Measurements from ENCODE around the gene CERK. TPM values are rescaled to one million over a fixed set of nuclear protein-coding genes. Genes with fewer than 3 reads are reported as not detected.

Gene CERK
- total and polyA plus RNA-seq, 9 of the 15 experiments (the other 6 are each of a cell fraction or from before 2014, with no cell fraction given) = 1.1 to 14.9 (median 8.7) TPM

DNA sequence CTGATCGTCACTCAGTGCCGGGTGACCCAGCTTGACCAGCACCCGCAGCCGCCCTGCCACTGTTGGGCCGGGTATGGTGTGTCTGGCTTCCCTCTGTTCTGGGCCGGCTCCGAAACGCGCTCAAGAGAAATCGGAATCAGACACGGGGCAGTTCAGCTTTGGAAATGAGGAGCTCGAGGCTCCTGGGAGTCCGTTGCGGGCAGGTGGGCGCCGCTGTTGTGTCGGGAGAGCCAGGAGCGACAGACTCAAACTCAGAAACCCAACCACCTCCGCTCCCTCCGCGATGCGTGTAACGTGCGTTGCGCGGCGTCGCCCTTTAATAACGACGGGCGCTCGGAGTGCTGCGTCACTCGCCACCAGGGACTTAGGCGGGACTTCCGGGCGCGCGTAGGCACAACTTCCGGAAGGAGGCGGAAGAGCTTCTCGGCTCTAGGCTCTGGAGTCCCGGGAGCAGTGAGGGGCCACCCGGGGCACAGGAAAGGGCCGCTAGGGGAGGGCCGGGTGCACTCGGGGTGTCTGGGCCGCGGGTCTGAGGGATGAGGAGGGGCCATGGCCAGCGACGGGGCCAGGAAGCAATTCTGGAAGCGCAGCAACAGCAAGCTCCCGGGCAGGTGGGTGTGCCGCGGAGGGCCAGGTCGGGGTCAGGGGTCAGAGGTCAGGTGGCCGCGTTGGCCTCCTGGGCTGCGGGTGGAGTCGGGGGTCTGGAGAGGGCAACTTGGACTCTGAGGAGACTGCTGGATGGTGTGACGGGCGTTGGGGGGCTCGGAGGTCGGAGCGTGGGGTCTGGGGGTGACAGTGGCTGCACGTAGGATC is 24.4 kb upstream of the CERK start, which contains the start of gene TBC1D22A (continued):
- TF ChIP-seq, protein P1, sequence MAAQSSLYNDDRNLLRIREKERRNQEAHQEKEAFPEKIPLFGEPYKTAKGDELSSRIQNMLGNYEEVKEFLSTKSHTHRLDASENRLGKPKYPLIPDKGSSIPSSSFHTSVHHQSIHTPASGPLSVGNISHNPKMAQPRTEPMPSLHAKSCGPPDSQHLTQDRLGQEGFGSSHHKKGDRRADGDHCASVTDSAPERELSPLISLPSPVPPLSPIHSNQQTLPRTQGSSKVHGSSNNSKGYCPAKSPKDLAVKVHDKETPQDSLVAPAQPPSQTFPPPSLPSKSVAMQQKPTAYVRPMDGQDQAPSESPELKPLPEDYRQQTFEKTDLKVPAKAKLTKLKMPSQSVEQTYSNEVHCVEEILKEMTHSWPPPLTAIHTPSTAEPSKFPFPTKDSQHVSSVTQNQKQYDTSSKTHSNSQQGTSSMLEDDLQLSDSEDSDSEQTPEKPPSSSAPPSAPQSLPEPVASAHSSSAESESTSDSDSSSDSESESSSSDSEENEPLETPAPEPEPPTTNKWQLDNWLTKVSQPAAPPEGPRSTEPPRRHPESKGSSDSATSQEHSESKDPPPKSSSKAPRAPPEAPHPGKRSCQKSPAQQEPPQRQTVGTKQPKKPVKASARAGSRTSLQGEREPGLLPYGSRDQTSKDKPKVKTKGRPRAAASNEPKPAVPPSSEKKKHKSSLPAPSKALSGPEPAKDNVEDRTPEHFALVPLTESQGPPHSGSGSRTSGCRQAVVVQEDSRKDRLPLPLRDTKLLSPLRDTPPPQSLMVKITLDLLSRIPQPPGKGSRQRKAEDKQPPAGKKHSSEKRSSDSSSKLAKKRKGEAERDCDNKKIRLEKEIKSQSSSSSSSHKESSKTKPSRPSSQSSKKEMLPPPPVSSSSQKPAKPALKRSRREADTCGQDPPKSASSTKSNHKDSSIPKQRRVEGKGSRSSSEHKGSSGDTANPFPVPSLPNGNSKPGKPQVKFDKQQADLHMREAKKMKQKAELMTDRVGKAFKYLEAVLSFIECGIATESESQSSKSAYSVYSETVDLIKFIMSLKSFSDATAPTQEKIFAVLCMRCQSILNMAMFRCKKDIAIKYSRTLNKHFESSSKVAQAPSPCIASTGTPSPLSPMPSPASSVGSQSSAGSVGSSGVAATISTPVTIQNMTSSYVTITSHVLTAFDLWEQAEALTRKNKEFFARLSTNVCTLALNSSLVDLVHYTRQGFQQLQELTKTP (IDR thresholded peaks at IDR 0.05; ENCODE audit: low read depth in 1 of 2, partially characterized antibody in 2 of 2) = no peak
- no peak for TF ChIP-seq CBFB (CRISPR knock-in tag; IDR thresholded peaks at IDR 0.05)
- peak; percentile 97 for TF ChIP-seq GABPA (tag; conservative IDR thresholded peaks at IDR 0.05; ENCODE audit: low read depth)
- TF ChIP-seq, protein P2, sequence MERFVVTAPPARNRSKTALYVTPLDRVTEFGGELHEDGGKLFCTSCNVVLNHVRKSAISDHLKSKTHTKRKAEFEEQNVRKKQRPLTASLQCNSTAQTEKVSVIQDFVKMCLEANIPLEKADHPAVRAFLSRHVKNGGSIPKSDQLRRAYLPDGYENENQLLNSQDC (CRISPR knock-in tag; IDR thresholded peaks at IDR 0.05) = no peak
- 0 out of 2 replicates have a peak, but pooled peaks have one; percentile 47 for TF ChIP-seq GTF2F1 (IDR thresholded peaks at IDR 0.05; ENCODE audit: low read depth, low read length)
- no peak for TF ChIP-seq EP300 (IDR thresholded peaks at IDR 0.05; ENCODE audit: low read length)
- TF ChIP-seq PRPF4 (IDR thresholded peaks at IDR 0.05; ENCODE audit: insufficient read depth, low read depth, low read length, poor library complexity, severe bottlenecking) = peak; percentile 79
- TF ChIP-seq C11orf30 (IDR thresholded peaks at IDR 0.05; ENCODE audit: low read depth) = peak; percentile 97
- TF ChIP-seq ZZZ3 (IDR thresholded peaks at IDR 0.05) = no peak
- TF ChIP-seq, protein P3, sequence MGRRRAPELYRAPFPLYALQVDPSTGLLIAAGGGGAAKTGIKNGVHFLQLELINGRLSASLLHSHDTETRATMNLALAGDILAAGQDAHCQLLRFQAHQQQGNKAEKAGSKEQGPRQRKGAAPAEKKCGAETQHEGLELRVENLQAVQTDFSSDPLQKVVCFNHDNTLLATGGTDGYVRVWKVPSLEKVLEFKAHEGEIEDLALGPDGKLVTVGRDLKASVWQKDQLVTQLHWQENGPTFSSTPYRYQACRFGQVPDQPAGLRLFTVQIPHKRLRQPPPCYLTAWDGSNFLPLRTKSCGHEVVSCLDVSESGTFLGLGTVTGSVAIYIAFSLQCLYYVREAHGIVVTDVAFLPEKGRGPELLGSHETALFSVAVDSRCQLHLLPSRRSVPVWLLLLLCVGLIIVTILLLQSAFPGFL (CRISPR knock-in tag; IDR thresholded peaks at IDR 0.05) = no peak
- TF ChIP-seq PURB (CRISPR knock-in tag; IDR thresholded peaks at IDR 0.05; ENCODE audit: low read depth) = no peak
- peak; percentile 83; the same call in 1 of the 2 replicates for TF ChIP-seq ZBTB7A (IDR thresholded peaks at IDR 0.05; ENCODE audit: borderline replicate concordance, control insufficient read depth, low read depth, low read length)
- TF ChIP-seq, protein P4, sequence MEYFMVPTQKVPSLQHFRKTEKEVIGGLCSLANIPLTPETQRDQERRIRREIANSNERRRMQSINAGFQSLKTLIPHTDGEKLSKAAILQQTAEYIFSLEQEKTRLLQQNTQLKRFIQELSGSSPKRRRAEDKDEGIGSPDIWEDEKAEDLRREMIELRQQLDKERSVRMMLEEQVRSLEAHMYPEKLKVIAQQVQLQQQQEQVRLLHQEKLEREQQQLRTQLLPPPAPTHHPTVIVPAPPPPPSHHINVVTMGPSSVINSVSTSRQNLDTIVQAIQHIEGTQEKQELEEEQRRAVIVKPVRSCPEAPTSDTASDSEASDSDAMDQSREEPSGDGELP (CRISPR knock-in tag; IDR thresholded peaks at IDR 0.05; ENCODE audit: borderline replicate concordance) = peak; percentile 65; the same call in 1 of the 2 replicates
- TF ChIP-seq SMARCA4 (IDR thresholded peaks at IDR 0.05) = no peak
- TF ChIP-seq ZNF3 (CRISPR knock-in tag; IDR thresholded peaks at IDR 0.05) = no peak
- TF ChIP-seq ZNF707 (CRISPR knock-in tag; conservative IDR thresholded peaks at IDR 0.05) = no peak
- no peak; the same call in 1 of the 2 replicates for TF ChIP-seq MAFF (IDR thresholded peaks at IDR 0.05; ENCODE audit: low read length)
- TF ChIP-seq, protein P5, sequence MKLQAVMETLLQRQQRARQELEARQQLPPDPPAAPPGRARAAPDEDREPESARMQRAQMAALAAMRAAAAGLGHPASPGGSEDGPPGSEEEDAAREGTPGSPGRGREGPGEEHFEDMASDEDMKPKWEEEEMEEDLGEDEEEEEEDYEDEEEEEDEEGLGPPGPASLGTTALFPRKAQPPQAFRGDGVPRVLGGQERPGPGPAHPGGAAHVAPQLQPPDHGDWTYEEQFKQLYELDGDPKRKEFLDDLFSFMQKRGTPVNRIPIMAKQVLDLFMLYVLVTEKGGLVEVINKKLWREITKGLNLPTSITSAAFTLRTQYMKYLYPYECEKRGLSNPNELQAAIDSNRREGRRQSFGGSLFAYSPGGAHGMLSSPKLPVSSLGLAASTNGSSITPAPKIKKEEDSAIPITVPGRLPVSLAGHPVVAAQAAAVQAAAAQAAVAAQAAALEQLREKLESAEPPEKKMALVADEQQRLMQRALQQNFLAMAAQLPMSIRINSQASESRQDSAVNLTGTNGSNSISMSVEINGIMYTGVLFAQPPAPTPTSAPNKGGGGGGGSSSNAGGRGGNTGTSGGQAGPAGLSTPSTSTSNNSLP (IDR thresholded peaks at IDR 0.05; ENCODE audit: borderline replicate concordance, low read depth, low read length) = no peak
- TF ChIP-seq MTF1 (CRISPR knock-in tag; IDR thresholded peaks at IDR 0.05; ENCODE audit: borderline replicate concordance) = no peak
